SK-N-MC (cell line): ENCODE results near the gene PEX14.

ENCODE experiments used
- EZH2 ChIP-seq: fragments of 200-600 bp; sonication (generic); IDR thresholded peaks from one replicate; pipeline ENCODE4 v1.6.1; 2017; ENCODE audit warnings: antibody characterized with exemption
- POLR2AphosphoS5 ChIP-seq: IDR thresholded peaks from 2 replicates; pipeline ENCODE4 v1.6.1; 2012; ENCODE audit warnings: mild to moderate bottlenecking, low read depth, low read length, borderline replicate concordance

- no peak for TF ChIP-seq EZH2
- no peak for TF ChIP-seq POLR2AphosphoS5
Observed at GRCh38 chr1:10633416-10633815, 158.7 kb downstream of the PEX14 start.
